Loucy (cell line): ENCODE results near the gene PPIF.

Experiments
- CTCF ChIP-seq: fragments of 200-600 bp; sonication (generic); conservative IDR thresholded peaks from 2 replicates; pipeline ENCODE4 v1.5.1; 2014; ENCODE audit warnings: mild to moderate bottlenecking, antibody characterized with exemption, low read length
- EZH2phosphoT487 ChIP-seq: fragments of 200-600 bp; IDR thresholded peaks from 2 replicates; pipeline ENCODE4 v1.6.1; 2018; ENCODE audit warnings: antibody characterized with exemption, mild to moderate bottlenecking, moderate library complexity, borderline replicate concordance

GRCh38 chr10:79367426-79368189 lies 20.3 kb downstream of the PPIF start:
- TF ChIP-seq CTCF (no peak), EZH2phosphoT487 (no peak)
